B cell (primary cell): Measurements from ENCODE around the gene PLEKHA5. TPM values are rescaled to one million over a fixed set of nuclear protein-coding genes. Genes with fewer than 3 reads are reported as not detected.

Experiments
- polyA plus RNA-seq: library from polyadenylated mRNA; depleted of rRNA; stranded (reverse); fragments of >200 nt; gene quantifications from 2 replicates; pipeline ENCODE4 v1.2.3, GENCODE V29; 2012
- small RNA-seq: library from RNA; depleted of rRNA; stranded (forward); fragments of <200 nt; gene quantifications from one replicate; pipeline ENCODE3, GENCODE V24; 2012; ENCODE audit warnings: low replicate concordance, low read depth; ENCODE audit not compliant: insufficient read length
- total RNA-seq, 2 donors: library from RNA; stranded (reverse); fragments of 120-200 nt in 1 of 2; gene quantifications; 1 replicate in 1 of 2; 2 replicates in 1 of 2; pipeline versions ENCODE4 v1.2.3 to v1.2.4, GENCODE V29; 2013 to 2022

The PLEKHA5 gene
- total and polyA plus RNA-seq, 2 donors (not counting 1 experiment from before 2014, with no cell fraction given), result 0.03 to 0.22 TPM

Small RNA genes lying within 50 kb of the gene (small RNA-seq; reads per million reads assigned to genes)
- not detected for gene AC091805.2
- gene RN7SL67P, result not detected
